Prostate gland (tissue), 2 donors: ENCODE results near the gene TRAF3IP1. TPM values are rescaled to one million over a fixed set of nuclear protein-coding genes. Genes with fewer than 3 reads are reported as not detected.
A peak's percentile ranks its signal among the peaks of the same experiment; 100 is the strongest.

Experiments used
- DNase-seq: peaks from one replicate; pipeline ENCODE4 v3.0.0-alpha.2; 2019; ENCODE audit warnings: low spot score
- H3K27ac ChIP-seq, 2 donors: fragments of 200-600 bp; sonication (generic); 2 replicates each; pipeline ENCODE4 v1.5.1; 2017 to 2019
- H3K27me3 ChIP-seq: fragments of 200-600 bp; sonication (generic); replicated peaks from 2 replicates; pipeline ENCODE4 v1.5.1; 2019; ENCODE audit not compliant: insufficient read depth
- H3K36me3 ChIP-seq, 2 donors: fragments of 200-600 bp; sonication (generic); 1 replicate in 1 of 2; 2 replicates in 1 of 2; pipeline versions ENCODE4 v1.5.1 to v1.8.1; 2017 to 2019
- H3K4me1 ChIP-seq: fragments of 200-600 bp; sonication (generic); replicated peaks from 2 replicates; pipeline ENCODE4 v1.5.1; 2019
- H3K4me3 ChIP-seq, 2 donors: fragments of 200-600 bp; sonication (generic); 2 replicates each; pipeline ENCODE4 v1.5.1; 2017 to 2019
- H3K9me3 ChIP-seq: fragments of 200-600 bp; sonication (generic); 2 replicates; pipeline ENCODE4 v1.5.1; 2017
- CTCF ChIP-seq, 4 experiments: fragments of 200-600 bp in 2 of 4; fragments of 450-650 bp in 2 of 4; sonication (generic) in 2 of 4; IDR thresholded peaks; 1 replicate in 3 of 4; 2 replicates in 1 of 4; pipeline ENCODE4 v1.5.1; 2016 to 2019; ENCODE audit warnings: antibody characterized with exemption in 4 of 4, mild to moderate bottlenecking in 2 of 4, moderate library complexity in 2 of 4
- POLR2A ChIP-seq: fragments of 450-650 bp; IDR thresholded peaks from one replicate; pipeline ENCODE4 v1.6.1; 2016; ENCODE audit warnings: antibody characterized with exemption, mild to moderate bottlenecking
- POLR2AphosphoS5 ChIP-seq: sonication (generic); formaldehyde crosslinking; IDR thresholded peaks from one replicate; pipeline ENCODE4 v1.6.1; 2017; ENCODE audit warnings: antibody characterized with exemption
- WGBS: methylation state at CpG from one replicate; pipeline ENCODE4 v1.1.5; 2018; 5-methylcytosine and 5-hydroxymethylcytosine counted together
- intact Hi-C: fragments of 100-400 bp; cut with DNase I; formaldehyde crosslinking; loops from one replicate; pipeline ENCODE4 v1.14.2; 2022
- total RNA-seq, 2 donors: library from RNA; depleted of rRNA; stranded (reverse); fragments of >200 nt; gene quantifications; one replicate each; pipeline ENCODE4 v1.1.0, GENCODE V29; 2016

TRAF3IP1 gene
- total RNA-seq, 2 donors from 2014 or later = 14.4 to 18.5 TPM

GRCh38 chr2:238339814-238340213 lies 19.5 kb downstream of the TRAF3IP1 start:
- H3K27ac ChIP-seq = no peak overlapping the region
- intact Hi-C loops = loop anchor here (2.0 kb wide), 1 partner anchor 49 kb away; no protein-coding TSS in a partner anchor
- no peaks in the 10 kb centered on the region for H3K27me3 ChIP-seq
- H3K9me3 ChIP-seq = no peaks in the 10 kb centered on the region
- H3K4me3 ChIP-seq = no peak overlapping the region
- TF ChIP-seq CTCF (IDR thresholded peaks at IDR 0.05) = peak in 3 of 4 experiments; percentile 18 to 48 (median 33)
- peak; percentile 23 for TF ChIP-seq POLR2AphosphoS5
- no peak for TF ChIP-seq POLR2A
- H3K36me3 ChIP-seq = no peaks in the 10 kb centered on the region
- 67% methylated on average over 11 of the region's 11 CpGs for WGBS
- DNase-seq = no peak
- H3K4me1 ChIP-seq = no peaks in the 10 kb centered on the region

GRCh38 chr2:238341536-238341935 lies 21.2 kb downstream of the TRAF3IP1 start:
- intact Hi-C loops = loop anchor here (2.0 kb wide), 1 partner anchor 51 kb away; no protein-coding TSS in a partner anchor
- DNase-seq = no peak
- Histone ChIP-seq H3K36me3 (no peaks in the 10 kb centered on the region), H3K27ac (no peak overlapping the region), H3K4me3 (no peak overlapping the region), H3K9me3 (no peaks in the 10 kb centered on the region), H3K27me3 (no peaks in the 10 kb centered on the region), H3K4me1 (no peaks in the 10 kb centered on the region)
- 76% methylated on average over 9 of the region's 9 CpGs for WGBS
- TF ChIP-seq CTCF (IDR thresholded peaks at IDR 0.05) = no peak
- no peak for TF ChIP-seq POLR2AphosphoS5
- no peak for TF ChIP-seq POLR2A

- 86% methylated on average over 3 of the region's 3 CpGs for WGBS
- Histone ChIP-seq H3K27ac (no peak overlapping the region), H3K4me1 (no peaks in the 10 kb centered on the region), H3K36me3 (no peaks in the 10 kb centered on the region), H3K9me3 (no peaks in the 10 kb centered on the region), H3K27me3 (no peaks in the 10 kb centered on the region), H3K4me3 (no peak overlapping the region)
- DNase-seq = no peak
- intact Hi-C loops = no loop called here
- TF ChIP-seq POLR2AphosphoS5 (no peak), POLR2A (no peak), CTCF (IDR thresholded peaks at IDR 0.05) (no peak)
Observed at GRCh38 chr2:238344035-238344434, 23.7 kb downstream of the TRAF3IP1 start.

GRCh38 chr2:238344517-238344916 lies 24.2 kb downstream of the TRAF3IP1 start:
- Histone ChIP-seq H3K9me3 (no peaks in the 10 kb centered on the region), H3K4me3 (no peak overlapping the region), H3K36me3 (no peaks in the 10 kb centered on the region), H3K27me3 (no peaks in the 10 kb centered on the region), H3K27ac (no peak overlapping the region), H3K4me1 (no peaks in the 10 kb centered on the region)
- DNase-seq = no peak
- intact Hi-C loops = no loop called here
- TF ChIP-seq POLR2AphosphoS5 (no peak), POLR2A (no peak), CTCF (IDR thresholded peaks at IDR 0.05) (no peak)
- WGBS = 93% methylated on average over 10 of the region's 10 CpGs

- H3K36me3 ChIP-seq = no peaks in the 10 kb centered on the region
- 86% methylated on average over 16 of the region's 16 CpGs for WGBS
Observed at GRCh38 chr2:238345297-238345968, 25.1 kb downstream of the TRAF3IP1 start.

More at GRCh38 chr2:238345297-238345968, 25.1 kb downstream of the TRAF3IP1 start:
- Histone ChIP-seq H3K27me3 (no peaks in the 10 kb centered on the region), H3K27ac (no peak overlapping the region), H3K9me3 (no peaks in the 10 kb centered on the region), H3K4me1 (no peaks in the 10 kb centered on the region), H3K4me3 (no peak overlapping the region)
- intact Hi-C loops = no loop called here
- TF ChIP-seq POLR2AphosphoS5 = no peak
- no peak for TF ChIP-seq POLR2A
- TF ChIP-seq CTCF (IDR thresholded peaks at IDR 0.05) = no peak
- DNase-seq = no peak
